OCI-M2 (cell line): ENCODE data around the gene MRAS.
"Not testable (repeated sequence)": the region's sequence is repeated elsewhere in the genome, so short reads cannot be mapped to it uniquely, and the experiment has no call there.

ENCODE experiments used
- DNase-seq: peaks from one replicate; lab custom pipeline; 2025; ENCODE audit not compliant: unreplicated experiment; lab: John Stamatoyannopoulos, UW

MRAS gene

GRCh38 chr3:138442433-138442832, 94.1 kb downstream of the MRAS start:
- no peak for DNase-seq

- DNase-seq = no peak
Measured at GRCh38 chr3:138443091-138443490, 94.7 kb downstream of the MRAS start.

- DNase-seq = no peak
Measured at GRCh38 chr3:138443521-138444503, 95.4 kb downstream of the MRAS start.

GRCh38 chr3:138445236-138445635, 96.9 kb downstream of the MRAS start:
- no peak for DNase-seq

GRCh38 chr3:138445654-138446053, 97.3 kb downstream of the MRAS start:
- no peak for DNase-seq

GRCh38 chr3:138448631-138449030, 100.3 kb downstream of the MRAS start:
- DNase-seq = no peak

- DNase-seq = no peak
Measured at GRCh38 chr3:138449490-138449889, 101.1 kb downstream of the MRAS start.

- DNase-seq = no peak
Measured at GRCh38 chr3:138450181-138450580, 101.8 kb downstream of the MRAS start.

GRCh38 chr3:138450704-138451424, 102.5 kb downstream of the MRAS start:
- DNase-seq = no peak

GRCh38 chr3:138451595-138452162, 103.3 kb downstream of the MRAS start:
- no peak for DNase-seq

- DNase-seq = no peak
Measured at GRCh38 chr3:138452436-138452835, 104.1 kb downstream of the MRAS start.

GRCh38 chr3:138453940-138454339, 105.6 kb downstream of the MRAS start:
- not testable (repeated sequence) for DNase-seq
